ENCODE data around the gene DOK4. TPM values are rescaled to one million over a fixed set of nuclear protein-coding genes. Genes with fewer than 3 reads are reported as not detected.

The DOK4 gene
- total RNA-seq, 2 experiments from 2014 or later: 2.4 to 2.9 TPM

GRCh38 chr16:57519796-57520360 is 33.6 kb upstream of the DOK4 start:
- Histone ChIP-seq H3K4me3 (ENCODE audit: low read length) (no peak overlapping the region), H3K9me3 (ENCODE audit: control insufficient read depth in 1 of 2, insufficient read depth in 1 of 2, low read length in 2 of 2) (no peaks in the 10 kb centered on the region), H3K27ac (ENCODE audit: low read depth in 1 of 2, low read length in 2 of 2) (no peak overlapping the region), H3K4me1 (ENCODE audit: insufficient read depth, low read length) (peaks cover 7% of the 10 kb centered on the region), H3K27me3 (ENCODE audit: control insufficient read depth in 1 of 2, insufficient read depth in 2 of 2, low read length in 2 of 2) (no peaks in the 10 kb centered on the region), H3K36me3 (ENCODE audit: insufficient read depth, low read length) (peaks cover 19% of the 10 kb centered on the region)
- H3K27me3 Mint-ChIP-seq: no peaks in the 10 kb centered on the region
- H3K9me3 Mint-ChIP-seq: no peaks in the 10 kb centered on the region
- TF ChIP-seq CTCF (IDR thresholded peaks at IDR 0.05): peak; percentile 98
- intact Hi-C loops (cut with DNase I, micrococcal nuclease): loop anchor here (1.0 to 2.0 kb wide), 4 partner anchors 44 to 220 kb away; no protein-coding TSS in a partner anchor
- ATAC-seq (ENCODE audit: poor library complexity) (peak; percentile 99), DNase-seq (peak; percentile 67 to 89 (median 78))
- peaks cover 5% of the 10 kb centered on the region for H3K4me1 Mint-ChIP-seq (ENCODE audit: low read depth)
- peaks cover 22% of the 10 kb centered on the region for H3K36me3 Mint-ChIP-seq (ENCODE audit: low read depth)
- ChIA-PET POLR2A (interaction anchor here (0.6 to 2.0 kb wide), 9 partner anchors 11 to 218 kb away, joined by 3 to 13 read pairs (median 4); partner anchors contain the start of genes ADGRG5, CCDC102A, CIAPIN1 and COQ9), CTCF (interaction anchor here (0.6 to 1.8 kb wide), 28 partner anchors 8 to 1200 kb away, joined by 3 to 26 read pairs (median 4); partner anchors contain the start of genes ADGRG5, CCDC102A, CIAPIN1 and COQ9)
- no peak overlapping the region for H3K4me3 Mint-ChIP-seq
- H3K27ac Mint-ChIP-seq: no peak overlapping the region

GRCh38 chr16:57518922-57519321 is 32.6 kb upstream of the DOK4 start:
- ATAC-seq (ENCODE audit: poor library complexity) (no peak), DNase-seq (no peak)
- Mint-ChIP-seq H3K36me3 (ENCODE audit: low read depth) (peaks cover 26% of the 10 kb centered on the region), H3K9me3 (no peaks in the 10 kb centered on the region), H3K27me3 (no peaks in the 10 kb centered on the region), H3K4me1 (ENCODE audit: low read depth) (peaks cover 5% of the 10 kb centered on the region), H3K27ac (no peak overlapping the region), H3K4me3 (no peak overlapping the region)
- Histone ChIP-seq H3K27me3 (ENCODE audit: control insufficient read depth in 1 of 2, insufficient read depth in 2 of 2, low read length in 2 of 2) (no peaks in the 10 kb centered on the region), H3K27ac (ENCODE audit: low read depth in 1 of 2, low read length in 2 of 2) (no peak overlapping the region), H3K4me1 (ENCODE audit: insufficient read depth, low read length) (peaks cover 7% of the 10 kb centered on the region), H3K36me3 (ENCODE audit: insufficient read depth, low read length) (peaks cover 19% of the 10 kb centered on the region), H3K4me3 (ENCODE audit: low read length) (no peak overlapping the region), H3K9me3 (ENCODE audit: control insufficient read depth in 1 of 2, insufficient read depth in 1 of 2, low read length in 2 of 2) (no peaks in the 10 kb centered on the region)
- ChIA-PET CTCF (interaction anchor here (1.6 kb wide), 2 partner anchors 19 to 57 kb away, joined by 11 to 26 read pairs; partner anchors contain the start of genes CCDC102A and POLR2C), POLR2A (interaction anchor here (0.9 to 2.0 kb wide), 2 partner anchors 14 to 57 kb away, joined by 3 to 13 read pairs; partner anchors contain the start of gene POLR2C)
- no peak for TF ChIP-seq CTCF (IDR thresholded peaks at IDR 0.05)
- intact Hi-C loops (cut with DNase I, micrococcal nuclease): loop anchor here (1.0 to 2.0 kb wide), 4 partner anchors 43 to 219 kb away; no protein-coding TSS in a partner anchor

- intact Hi-C loops (cut with DNase I, micrococcal nuclease): loop anchor here in 1 of 2 experiments (2.0 kb wide), 1 partner anchor 44 kb away; no protein-coding TSS in a partner anchor
- ChIA-PET CTCF (interaction anchor here (1.6 kb wide), 1 partner anchor 19 kb away, joined by 26 read pairs; the partner anchor contains the start of gene CCDC102A), POLR2A (interaction anchor here (0.9 to 2.0 kb wide), 2 partner anchors 14 to 56 kb away, joined by 3 to 13 read pairs; partner anchors contain the start of gene POLR2C)
- Mint-ChIP-seq H3K4me3 (no peak overlapping the region), H3K27me3 (no peaks in the 10 kb centered on the region), H3K27ac (no peak overlapping the region), H3K9me3 (no peaks in the 10 kb centered on the region), H3K4me1 (ENCODE audit: low read depth) (peaks cover 5% of the 10 kb centered on the region), H3K36me3 (ENCODE audit: low read depth) (peaks cover 26% of the 10 kb centered on the region)
- H3K27me3 ChIP-seq (ENCODE audit: control insufficient read depth in 1 of 2, insufficient read depth in 2 of 2, low read length in 2 of 2): no peaks in the 10 kb centered on the region
- no peaks in the 10 kb centered on the region for H3K9me3 ChIP-seq (ENCODE audit: control insufficient read depth in 1 of 2, insufficient read depth in 1 of 2, low read length in 2 of 2)
- H3K4me1 ChIP-seq (ENCODE audit: insufficient read depth, low read length): peaks cover 7% of the 10 kb centered on the region
- H3K27ac ChIP-seq (ENCODE audit: low read depth in 1 of 2, low read length in 2 of 2): no peak overlapping the region
- no peak overlapping the region for H3K4me3 ChIP-seq (ENCODE audit: low read length)
- ATAC-seq (ENCODE audit: poor library complexity) (no peak), DNase-seq (no peak)
- TF ChIP-seq CTCF (IDR thresholded peaks at IDR 0.05): no peak
- peaks cover 19% of the 10 kb centered on the region for H3K36me3 ChIP-seq (ENCODE audit: insufficient read depth, low read length)
Observed at GRCh38 chr16:57518520-57518919, 32.2 kb upstream of the DOK4 start.

All from CD4-positive, alpha-beta T cell (primary cell).